Skeletal muscle satellite cell (primary cell): Measurements from ENCODE around the gene FTHL17. TPM values are rescaled to one million over a fixed set of nuclear protein-coding genes. Genes with fewer than 3 reads are reported as not detected.

ENCODE experiments used
- H3K27me3 ChIP-seq: 2 replicates; pipeline ENCODE4 v1.7.0; 2013; ENCODE audit warnings: low read length; ENCODE audit not compliant: control insufficient read depth, insufficient read depth
- H3K36me3 ChIP-seq: 2 replicates; pipeline ENCODE4 v1.7.0; 2013; ENCODE audit warnings: mild to moderate bottlenecking, control low read depth, low read length; ENCODE audit not compliant: insufficient read depth
- H3K4me1 ChIP-seq: 2 replicates; pipeline ENCODE4 v1.7.0; 2013; ENCODE audit warnings: low read length; ENCODE audit not compliant: control insufficient read depth, insufficient read depth
- H3K4me2 ChIP-seq: 2 replicates; pipeline ENCODE4 v1.7.0; 2013; ENCODE audit warnings: mild to moderate bottlenecking, low read length
- H3K4me3 ChIP-seq: 2 replicates; pipeline ENCODE4 v1.7.0; 2013; ENCODE audit warnings: low read length
- H3K9ac ChIP-seq: 2 replicates; pipeline ENCODE4 v1.7.0; 2013; ENCODE audit warnings: mild to moderate bottlenecking, low read depth, low read length, moderate library complexity
- H3K9me3 ChIP-seq: replicated peaks from 2 replicates; pipeline ENCODE4 v1.7.0; 2013; ENCODE audit warnings: mild to moderate bottlenecking, control low read depth, low read length
- total RNA-seq: library from RNA; depleted of rRNA; stranded (reverse); fragments of >200 nt; gene quantifications from 2 replicates; pipeline ENCODE4 v1.2.3, GENCODE V29; 2012; rRNA removed

Gene FTHL17
- not detected in 2 replicates for total RNA-seq

- Histone ChIP-seq H3K9me3 (peaks cover 4% of the 10 kb centered on the region), H3K4me3 (no peak within 1 kb of the TSS), H3K9ac (no peak within 1 kb of the TSS), H3K4me2 (no peak within 1 kb of the TSS), H3K36me3 (no peaks in the 10 kb centered on the region), H3K4me1 (no peaks in the 10 kb centered on the region), H3K27me3 (no peaks in the 10 kb centered on the region)
These were observed at the start of gene FTHL17 for GRCh38 chrX:31071725-31072124. TSS of gene FTHL17 (minus strand) at chrX:31072041. CDS start at chrX:31071953, 88 bp downstream.

- Histone ChIP-seq H3K4me3 (no peak overlapping the region), H3K36me3 (no peaks in the 10 kb centered on the region), H3K4me2 (no peak overlapping the region), H3K4me1 (no peaks in the 10 kb centered on the region), H3K9me3 (no peaks in the 10 kb centered on the region), H3K9ac (no peak overlapping the region), H3K27me3 (no peaks in the 10 kb centered on the region)
These were observed 45.4 kb upstream of the FTHL17 start for GRCh38 chrX:31117266-31117665.

DNA sequence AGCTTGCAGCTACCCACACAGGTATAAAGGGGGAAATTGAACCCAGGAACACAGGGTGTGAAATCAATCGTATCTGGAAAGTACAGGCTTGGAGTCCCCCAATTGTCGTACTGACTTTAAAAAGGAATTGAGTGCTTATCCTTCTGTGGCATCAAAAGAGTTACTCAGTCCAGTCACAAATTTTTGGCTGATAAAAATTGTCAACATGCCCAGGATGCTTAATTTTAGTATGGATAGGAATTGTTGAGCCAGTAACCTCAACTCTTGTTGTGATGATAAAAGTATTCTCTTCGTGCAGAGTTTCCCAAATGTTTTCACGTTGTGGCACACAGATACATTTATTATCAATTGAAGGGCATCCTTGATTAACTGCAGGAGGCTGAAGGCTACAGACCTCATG, 43.6 kb upstream of the FTHL17 start:
- H3K36me3 ChIP-seq: no peaks in the 10 kb centered on the region
- H3K9ac ChIP-seq: no peak overlapping the region

GRCh38 chrX:31114858-31115257, 43.0 kb upstream of the FTHL17 start:
- no peaks in the 10 kb centered on the region for H3K9me3 ChIP-seq
- no peak overlapping the region for H3K9ac ChIP-seq
- H3K4me3 ChIP-seq: no peak overlapping the region
- no peaks in the 10 kb centered on the region for H3K36me3 ChIP-seq
- no peaks in the 10 kb centered on the region for H3K4me1 ChIP-seq
- no peaks in the 10 kb centered on the region for H3K27me3 ChIP-seq
- H3K4me2 ChIP-seq: no peak overlapping the region

More for the DNA sequence above, 43.6 kb upstream of the FTHL17 start:
- Histone ChIP-seq H3K4me2 (no peak overlapping the region), H3K4me1 (no peaks in the 10 kb centered on the region), H3K9me3 (no peaks in the 10 kb centered on the region), H3K27me3 (no peaks in the 10 kb centered on the region), H3K4me3 (no peak overlapping the region)

- no peaks in the 10 kb centered on the region for H3K9me3 ChIP-seq
- no peaks in the 10 kb centered on the region for H3K27me3 ChIP-seq
- H3K4me1 ChIP-seq: no peaks in the 10 kb centered on the region
- H3K4me3 ChIP-seq: no peak overlapping the region
- no peak overlapping the region for H3K9ac ChIP-seq
- no peak overlapping the region for H3K4me2 ChIP-seq
- no peaks in the 10 kb centered on the region for H3K36me3 ChIP-seq
These were observed 40.6 kb upstream of the FTHL17 start for GRCh38 chrX:31112226-31112999.

GRCh38 chrX:31110657-31111056, 38.8 kb upstream of the FTHL17 start:
- Histone ChIP-seq H3K9me3 (no peaks in the 10 kb centered on the region), H3K4me1 (no peaks in the 10 kb centered on the region), H3K36me3 (no peaks in the 10 kb centered on the region), H3K4me2 (no peak overlapping the region), H3K27me3 (no peaks in the 10 kb centered on the region), H3K9ac (no peak overlapping the region), H3K4me3 (no peak overlapping the region)

DNA sequence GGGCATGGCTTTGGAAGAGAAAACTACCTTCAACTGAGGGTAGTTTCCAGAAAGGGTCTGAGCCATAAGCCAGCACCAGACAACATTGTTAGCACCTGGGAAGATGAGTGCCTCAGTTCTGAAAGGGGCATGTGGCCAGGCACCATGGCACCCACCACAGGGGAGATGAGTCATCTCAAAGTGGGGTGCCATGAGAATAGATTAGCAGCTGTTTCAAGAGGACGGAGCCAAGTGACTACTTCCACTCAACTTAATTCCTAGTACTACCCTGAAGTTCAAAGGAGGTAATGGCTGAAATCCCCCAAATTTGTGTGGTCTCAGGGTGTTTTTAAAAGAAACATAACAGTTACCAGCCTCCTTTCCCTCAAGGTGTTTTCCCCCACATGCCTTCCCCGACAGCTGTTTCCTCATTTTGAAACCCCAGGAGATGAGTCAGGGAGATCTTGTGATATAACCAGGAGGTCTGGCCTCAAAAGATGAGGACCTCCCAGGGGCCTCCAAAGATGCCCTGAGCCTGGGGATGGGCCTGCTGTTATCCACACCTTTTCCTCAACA, 27.8 kb upstream of the FTHL17 start:
- Histone ChIP-seq H3K9ac (no peak overlapping the region), H3K4me3 (no peak overlapping the region), H3K4me1 (no peaks in the 10 kb centered on the region), H3K9me3 (no peaks in the 10 kb centered on the region), H3K4me2 (no peak overlapping the region), H3K36me3 (no peaks in the 10 kb centered on the region), H3K27me3 (no peaks in the 10 kb centered on the region)

- Histone ChIP-seq H3K4me3 (no peak overlapping the region), H3K9me3 (no peaks in the 10 kb centered on the region), H3K4me1 (no peaks in the 10 kb centered on the region), H3K36me3 (no peaks in the 10 kb centered on the region), H3K27me3 (no peaks in the 10 kb centered on the region), H3K9ac (no peak overlapping the region), H3K4me2 (no peak overlapping the region)
These were observed 26.2 kb upstream of the FTHL17 start for GRCh38 chrX:31098079-31098478.

- H3K36me3 ChIP-seq: no peaks in the 10 kb centered on the region
- H3K27me3 ChIP-seq: no peaks in the 10 kb centered on the region
- H3K4me2 ChIP-seq: no peak overlapping the region
- H3K4me3 ChIP-seq: no peak overlapping the region
- no peak overlapping the region for H3K9ac ChIP-seq
- H3K9me3 ChIP-seq: no peaks in the 10 kb centered on the region
- H3K4me1 ChIP-seq: no peaks in the 10 kb centered on the region
These were observed 21.8 kb upstream of the FTHL17 start for GRCh38 chrX:31093639-31093975.

DNA sequence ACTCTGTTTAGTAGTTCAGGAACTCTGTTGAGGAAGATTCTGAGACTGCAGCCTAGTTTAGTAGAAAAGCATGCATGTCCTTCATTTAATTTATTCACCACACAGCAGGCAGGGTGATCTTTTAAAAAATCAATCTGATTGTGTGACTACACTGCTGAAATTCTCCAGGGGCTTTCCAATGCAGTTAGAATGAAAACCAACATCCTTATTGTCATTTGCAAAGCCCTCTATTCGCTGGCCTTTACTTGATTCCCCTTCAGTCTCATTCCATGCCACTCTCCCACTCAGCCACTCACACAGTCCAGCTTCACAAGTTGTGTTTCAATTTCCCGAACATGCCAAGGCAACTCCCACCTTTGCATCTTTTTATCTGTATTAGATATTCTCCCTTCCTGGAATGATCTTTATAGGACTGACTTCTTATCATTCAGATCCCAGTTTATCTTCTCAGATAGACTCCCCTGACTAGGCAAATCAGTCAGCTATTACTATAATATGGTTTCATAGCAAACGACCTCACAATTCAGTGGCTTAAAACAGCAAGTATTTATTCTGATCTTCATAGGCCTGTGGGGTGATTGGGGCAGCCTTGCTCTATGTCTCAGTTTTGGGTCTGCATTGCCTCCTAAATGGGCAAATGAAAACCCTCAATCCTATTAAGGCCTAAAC, 21.3 kb upstream of the FTHL17 start:
- Histone ChIP-seq H3K4me1 (no peaks in the 10 kb centered on the region), H3K27me3 (no peaks in the 10 kb centered on the region), H3K4me2 (no peak overlapping the region)

DNA sequence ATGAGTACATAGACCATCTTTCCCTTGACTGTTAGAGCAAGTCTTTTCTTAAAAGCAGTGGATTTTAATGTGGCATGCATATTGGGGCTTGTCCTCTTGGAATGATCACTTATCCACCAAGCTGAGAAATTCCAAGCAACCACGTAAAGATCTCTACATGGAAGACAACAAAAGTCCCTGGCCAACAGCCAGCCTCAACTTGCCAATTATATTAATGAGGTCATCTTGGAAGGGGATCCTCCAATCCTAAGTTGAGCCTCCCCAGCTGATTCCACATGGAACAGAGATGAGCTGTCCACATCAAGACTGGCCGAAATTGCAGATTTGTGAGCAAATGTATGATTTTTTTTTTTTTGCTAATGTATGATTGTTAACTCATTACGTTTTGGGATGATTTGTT, 20.6 kb upstream of the FTHL17 start:
- Histone ChIP-seq H3K9ac (no peak overlapping the region), H3K27me3 (no peaks in the 10 kb centered on the region), H3K4me1 (no peaks in the 10 kb centered on the region), H3K36me3 (no peaks in the 10 kb centered on the region), H3K9me3 (no peaks in the 10 kb centered on the region), H3K4me2 (no peak overlapping the region), H3K4me3 (no peak overlapping the region)

More for the DNA sequence above, 21.3 kb upstream of the FTHL17 start:
- Histone ChIP-seq H3K36me3 (no peaks in the 10 kb centered on the region), H3K4me3 (no peak overlapping the region), H3K9me3 (no peaks in the 10 kb centered on the region), H3K9ac (no peak overlapping the region)
